Raji (cell line): ENCODE results near the gene AKT3.

Source experiments
- POLR2A ChIP-seq: IDR thresholded peaks from 2 replicates; pipeline ENCODE4 v1.6.1; 2011; ENCODE audit warnings: low read depth, low read length, control low read depth; ENCODE audit not compliant: insufficient read depth

AKT3 gene

DNA sequence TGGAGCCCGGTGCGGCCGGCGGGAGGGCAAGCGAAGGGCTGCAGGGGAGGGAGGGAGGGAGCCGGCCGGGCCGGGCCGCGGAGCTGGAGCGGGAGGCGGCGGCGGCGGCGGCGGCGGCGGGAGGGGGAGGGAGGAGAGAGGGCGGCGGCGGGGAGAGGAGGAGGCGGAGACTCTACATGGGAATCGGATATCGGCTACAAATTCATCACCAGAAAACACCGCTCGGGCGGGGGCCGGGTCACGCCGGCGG lies at the start of gene AKT3:
AKT3 (minus strand) TSS at position 42 of the 250 bp plus-strand sequence. CDS start 7,073 bp downstream, outside the sequence.
- TF ChIP-seq POLR2A, result no peak

DNA sequence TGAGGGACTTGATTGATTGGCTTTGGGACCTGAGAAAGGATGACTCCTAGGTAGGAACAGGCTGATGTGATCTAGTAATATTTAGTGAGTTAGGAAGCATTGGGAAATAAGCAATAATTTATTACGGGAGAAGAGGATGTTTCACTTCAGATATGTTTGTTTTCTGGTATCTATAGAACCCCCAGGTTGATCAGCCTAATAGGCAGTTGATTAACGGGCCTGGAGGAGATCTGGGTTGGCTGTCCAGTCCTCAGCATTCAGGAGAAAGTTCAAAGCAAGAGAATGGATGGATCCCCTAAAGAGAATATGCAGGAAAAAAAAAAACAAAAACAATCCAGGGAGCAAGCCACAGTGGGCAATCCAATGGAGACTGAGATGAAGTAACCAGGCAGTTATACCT lies 48.2 kb upstream of the AKT3 start:
- TF ChIP-seq POLR2A, result no peak

DNA sequence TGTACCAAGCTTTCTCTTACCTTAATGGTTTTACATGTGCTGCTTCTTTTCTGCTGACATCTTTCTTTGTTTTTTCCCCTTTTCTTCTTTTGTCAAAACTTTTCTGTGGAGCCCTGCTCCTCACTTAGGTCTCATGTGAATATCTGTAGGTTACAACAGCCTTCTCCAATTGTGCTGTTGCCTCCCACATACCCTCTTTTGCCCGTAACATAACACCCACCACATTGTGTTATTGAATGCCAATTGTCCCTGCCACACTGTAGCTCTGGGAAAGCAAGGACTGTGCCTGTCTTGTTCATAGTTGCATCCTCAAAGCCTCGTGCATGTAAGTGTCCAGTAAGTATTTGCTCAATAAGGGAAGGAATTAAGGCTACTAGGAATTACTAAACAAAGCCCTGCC lies 46.3 kb upstream of the AKT3 start:
- no peak for TF ChIP-seq POLR2A

DNA sequence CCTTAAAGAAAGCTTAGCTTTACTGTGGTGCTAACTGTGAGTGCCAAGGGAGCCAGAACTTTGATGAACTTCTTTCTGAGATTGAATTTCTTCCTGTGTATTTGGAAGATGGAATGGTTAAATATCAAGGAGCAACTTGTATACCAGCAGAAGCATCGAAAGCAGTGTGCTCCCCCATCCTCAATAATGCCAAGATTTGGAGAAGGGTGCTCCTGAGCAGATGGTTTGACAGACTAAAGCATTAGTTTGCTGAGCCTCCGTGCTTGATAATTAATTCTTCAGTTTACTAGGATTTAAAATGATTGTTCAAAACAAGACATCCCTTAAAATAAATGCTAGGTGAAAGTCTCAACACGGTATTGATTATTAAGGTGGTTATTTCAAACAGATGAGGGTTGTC lies 42.4 kb upstream of the AKT3 start:
- no peak for TF ChIP-seq POLR2A

DNA sequence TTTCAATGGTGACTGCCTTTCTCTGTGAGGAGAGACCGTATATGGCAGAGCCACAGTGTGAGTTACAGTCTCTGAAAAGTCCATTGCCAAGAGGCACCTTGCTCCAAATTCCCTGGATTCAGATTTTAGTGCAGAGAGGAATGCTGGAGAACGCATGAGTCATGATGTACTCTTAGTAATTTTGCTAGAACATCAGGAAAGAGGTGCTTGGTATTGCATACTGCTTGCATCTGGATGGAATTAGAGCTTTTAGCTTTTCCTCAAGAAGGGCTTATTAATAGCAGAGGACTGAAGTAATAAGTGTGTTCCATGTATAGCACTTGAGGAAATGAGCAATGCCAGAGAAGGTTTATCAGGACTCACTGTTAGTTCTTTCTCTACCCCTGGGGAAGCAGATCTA lies 40.5 kb upstream of the AKT3 start:
- TF ChIP-seq POLR2A, result no peak

DNA sequence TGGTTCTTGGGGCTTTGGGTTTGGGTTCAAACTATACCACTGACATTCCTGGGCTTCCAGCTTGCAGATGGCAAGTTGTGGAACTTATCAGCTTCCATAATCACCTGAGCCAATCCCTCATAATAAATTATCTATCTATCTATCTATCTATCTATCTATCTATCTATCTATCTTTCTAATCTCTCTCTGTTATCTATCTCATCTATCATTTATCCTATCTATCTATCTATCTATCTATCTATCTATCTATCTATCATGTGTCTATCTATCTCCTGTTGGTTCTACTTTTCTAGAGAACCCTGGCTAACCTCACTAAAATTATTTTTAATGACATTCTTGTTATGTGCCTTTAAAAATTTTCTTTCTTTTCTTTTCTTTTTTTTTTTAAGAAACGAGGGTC lies 35.8 kb upstream of the AKT3 start:
- no peak for TF ChIP-seq POLR2A

DNA sequence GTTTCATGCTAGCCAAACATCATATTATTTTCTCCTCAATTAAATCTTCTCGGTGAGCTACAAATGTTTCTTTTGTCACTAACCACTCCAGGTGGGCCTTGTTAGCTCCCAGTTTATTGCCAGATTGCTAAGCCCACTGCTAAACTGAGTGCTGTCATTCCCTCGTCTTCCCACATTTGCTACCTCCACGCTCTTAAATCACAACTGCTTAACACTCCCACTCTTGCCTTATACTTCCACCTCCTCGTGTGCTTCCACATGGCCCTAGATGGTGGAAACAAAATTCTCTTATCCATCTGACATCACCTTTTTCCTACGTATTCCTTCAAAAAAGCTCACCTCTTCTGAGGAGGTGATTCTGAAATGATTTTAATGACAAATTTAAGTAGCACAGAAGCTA lies 34.6 kb upstream of the AKT3 start:
- TF ChIP-seq POLR2A, result no peak

DNA sequence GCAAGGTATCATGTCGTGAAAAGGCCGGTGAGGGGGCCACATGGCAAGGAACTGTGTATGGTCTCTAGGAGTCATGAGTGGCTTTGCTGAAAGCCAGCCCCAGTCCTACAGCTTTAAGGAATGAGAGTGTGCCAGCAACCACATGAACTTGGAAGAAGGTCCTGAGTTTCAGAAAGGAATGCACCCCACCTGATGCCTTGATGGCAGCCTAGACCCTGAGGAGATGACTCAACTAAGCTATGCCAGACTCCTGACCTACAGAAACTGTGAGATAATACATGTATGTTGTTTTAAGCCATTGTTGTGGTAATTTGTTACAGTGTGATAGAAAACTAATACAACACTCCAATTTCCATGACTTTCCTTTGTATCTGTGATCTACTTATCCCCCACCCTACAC lies 33.5 kb upstream of the AKT3 start:
- TF ChIP-seq POLR2A, result no peak

DNA sequence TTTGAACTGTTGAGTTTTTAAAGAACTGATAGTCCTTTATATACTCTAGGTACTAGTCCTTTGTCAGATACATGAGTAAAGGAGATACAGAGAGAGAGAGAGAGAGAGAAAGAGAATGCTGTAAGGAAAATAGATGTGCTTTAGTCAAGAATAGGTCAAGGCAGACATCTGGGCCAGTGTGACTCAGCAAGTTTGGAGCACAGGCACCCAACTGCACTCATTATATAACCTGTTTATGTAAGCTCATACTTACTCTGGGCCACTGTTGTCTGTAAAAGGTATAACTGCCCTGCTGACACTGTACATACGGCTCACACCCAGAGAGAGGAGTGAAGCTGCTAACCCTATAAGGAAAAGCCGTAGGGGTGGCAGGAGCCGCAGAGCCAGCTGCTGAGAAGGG lies 32.2 kb upstream of the AKT3 start:
- no peak for TF ChIP-seq POLR2A

DNA sequence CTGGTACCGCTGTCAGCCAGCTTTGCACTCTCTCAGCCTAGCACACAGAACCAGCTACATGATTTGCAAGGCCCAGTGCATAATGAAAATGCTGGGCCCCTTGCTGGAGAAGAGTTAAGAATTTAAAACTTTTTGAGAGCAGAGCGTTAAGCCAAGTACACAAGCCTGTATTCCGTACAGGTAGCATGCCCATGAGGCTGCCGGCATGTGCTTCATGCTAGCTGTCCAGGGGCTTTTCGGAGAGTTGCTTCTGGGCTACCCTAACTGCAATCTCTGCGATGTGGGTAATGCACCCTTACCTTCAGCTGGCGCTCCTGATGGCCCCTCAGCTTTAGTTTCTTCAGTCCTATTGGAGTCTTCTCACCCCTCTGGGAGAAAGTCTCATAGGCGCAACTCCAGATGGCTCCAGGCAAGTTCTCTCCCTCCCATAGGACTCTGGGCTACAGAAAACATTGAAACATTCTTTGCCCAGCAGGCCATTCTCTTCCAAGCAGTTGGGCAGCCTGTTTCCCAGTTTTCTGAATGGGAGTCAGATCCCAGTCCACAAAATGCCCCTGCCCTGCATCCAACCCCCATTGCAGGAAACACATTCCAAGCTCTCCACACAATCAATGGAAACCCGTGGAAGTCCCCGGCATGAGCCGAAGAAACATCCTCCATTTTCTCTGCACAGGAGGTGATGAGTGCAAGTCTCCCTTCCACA lies 5.7 kb upstream of the AKT3 start:
- TF ChIP-seq POLR2A, result no peak

DNA sequence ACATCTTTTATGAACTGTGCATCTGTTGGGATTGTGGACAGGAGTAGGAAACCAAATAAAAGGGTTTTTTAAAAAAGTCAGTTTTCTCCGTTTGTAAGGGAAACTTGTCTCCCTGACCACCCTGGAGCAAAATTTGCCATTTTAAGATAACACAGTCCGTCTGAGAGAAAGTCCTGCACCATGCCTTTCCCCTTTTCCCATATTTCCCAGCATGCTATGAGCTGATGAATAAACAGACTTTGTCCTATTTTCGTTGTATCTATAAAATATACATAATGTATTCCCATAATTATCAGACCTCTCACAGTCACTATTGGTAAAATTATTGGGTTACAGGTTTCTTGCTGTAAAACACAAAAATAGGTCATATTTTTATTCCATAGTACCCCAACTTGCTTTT lies 1.7 kb upstream of the AKT3 start:
- TF ChIP-seq POLR2A, result no peak

DNA sequence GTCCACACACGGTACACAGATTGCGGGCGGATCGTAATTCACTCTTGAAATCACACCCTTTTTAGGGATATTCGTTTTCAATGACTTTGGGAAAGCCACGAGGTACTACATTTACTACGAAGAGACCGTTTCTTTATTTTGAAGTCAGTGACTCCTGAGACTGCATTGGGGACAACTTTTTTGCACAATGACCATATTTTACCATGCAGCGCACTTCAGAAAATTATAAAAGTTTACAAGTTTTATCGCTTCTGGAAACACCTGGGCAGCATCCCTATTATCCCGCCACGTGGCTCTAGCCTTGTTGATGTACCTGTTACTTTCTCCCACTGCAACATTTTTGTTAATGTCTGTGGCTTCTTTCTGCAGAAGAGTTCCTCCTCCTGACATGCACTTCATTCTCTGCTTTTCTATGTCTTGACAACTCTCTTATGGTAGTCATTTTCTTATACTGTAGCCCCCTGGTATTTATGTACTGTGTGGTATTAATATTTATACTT lies 1.3 kb upstream of the AKT3 start:
- no peak for TF ChIP-seq POLR2A

DNA sequence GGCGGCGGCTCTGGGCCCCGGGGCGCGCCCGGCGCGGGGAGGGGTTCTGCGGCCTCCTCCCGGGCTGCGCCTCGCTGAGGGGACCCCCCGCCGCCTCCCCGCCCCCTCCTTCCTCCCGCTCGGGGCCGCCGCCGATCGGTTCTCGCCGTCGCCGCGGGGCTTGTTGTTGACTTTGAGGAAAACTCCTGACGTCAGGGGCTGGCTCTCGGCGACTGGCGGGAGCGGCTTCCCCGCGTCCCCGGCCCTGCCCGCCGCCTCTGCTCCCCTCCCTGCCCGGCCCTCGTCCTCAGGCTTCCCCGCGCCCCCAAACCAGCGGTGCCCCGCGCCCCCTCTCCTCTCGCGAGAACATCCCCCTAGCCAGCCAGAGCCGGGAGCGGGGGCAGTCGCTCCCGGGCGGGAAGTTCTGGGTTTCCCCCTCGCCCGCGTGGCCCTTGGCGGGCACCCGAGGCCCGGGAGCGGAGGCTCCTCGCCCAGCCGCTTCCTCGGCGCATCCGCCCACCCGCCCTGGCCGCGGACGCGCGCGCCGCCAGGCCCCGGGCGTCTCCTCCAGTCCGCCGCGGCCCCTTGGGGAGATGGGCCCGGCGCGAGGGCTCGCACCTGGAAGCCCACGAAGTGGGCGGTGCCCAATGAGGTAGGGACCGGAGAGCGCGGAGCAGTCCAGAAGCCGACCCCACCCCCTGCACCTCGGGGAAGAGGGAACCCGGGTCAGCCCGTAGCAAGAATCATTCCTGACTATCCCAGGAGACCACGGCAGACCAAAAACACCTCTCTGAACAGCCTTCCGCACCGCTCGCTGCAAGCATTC lies 611 bp upstream of the AKT3 start:
- TF ChIP-seq POLR2A, result no peak

DNA sequence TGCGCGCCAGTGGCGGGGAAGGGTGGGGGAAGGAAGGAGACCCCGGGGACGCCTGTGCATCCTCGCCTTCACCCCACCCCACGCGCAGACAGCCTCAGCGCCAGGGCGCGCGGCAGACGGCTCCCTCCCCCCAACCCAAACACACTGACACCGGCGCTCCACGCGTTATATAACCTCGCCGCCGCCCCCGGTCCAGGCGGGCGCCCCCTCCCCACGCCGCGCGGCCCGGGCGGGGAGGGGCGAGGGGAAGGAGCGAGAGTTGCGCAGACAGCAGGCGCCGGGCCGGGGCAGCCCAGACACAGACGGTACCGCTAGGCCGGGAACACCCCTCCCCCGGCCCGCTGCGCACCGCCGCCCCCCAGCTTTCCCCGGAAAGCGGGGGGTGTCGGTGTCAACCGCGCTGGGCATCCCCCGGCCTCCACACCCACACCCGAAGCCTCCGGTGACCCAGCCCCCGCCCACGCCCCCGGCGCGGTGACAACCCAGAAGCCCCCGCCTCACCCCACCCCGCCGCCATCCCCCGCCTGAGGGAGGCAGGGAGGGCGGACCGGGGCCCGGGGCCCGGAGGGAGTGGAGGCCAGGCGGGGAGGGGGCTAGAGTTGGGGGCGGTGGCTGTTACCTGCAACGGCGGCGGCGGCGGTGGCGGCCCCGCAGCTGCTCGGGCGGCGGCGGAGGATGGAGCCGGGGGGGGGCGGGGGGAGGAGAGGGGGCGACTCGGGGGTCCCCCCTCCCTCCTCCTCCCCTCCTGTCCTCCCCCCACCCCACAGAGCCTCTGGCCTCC lies 432 bp downstream of the AKT3 start:
- TF ChIP-seq POLR2A, result no peak

DNA sequence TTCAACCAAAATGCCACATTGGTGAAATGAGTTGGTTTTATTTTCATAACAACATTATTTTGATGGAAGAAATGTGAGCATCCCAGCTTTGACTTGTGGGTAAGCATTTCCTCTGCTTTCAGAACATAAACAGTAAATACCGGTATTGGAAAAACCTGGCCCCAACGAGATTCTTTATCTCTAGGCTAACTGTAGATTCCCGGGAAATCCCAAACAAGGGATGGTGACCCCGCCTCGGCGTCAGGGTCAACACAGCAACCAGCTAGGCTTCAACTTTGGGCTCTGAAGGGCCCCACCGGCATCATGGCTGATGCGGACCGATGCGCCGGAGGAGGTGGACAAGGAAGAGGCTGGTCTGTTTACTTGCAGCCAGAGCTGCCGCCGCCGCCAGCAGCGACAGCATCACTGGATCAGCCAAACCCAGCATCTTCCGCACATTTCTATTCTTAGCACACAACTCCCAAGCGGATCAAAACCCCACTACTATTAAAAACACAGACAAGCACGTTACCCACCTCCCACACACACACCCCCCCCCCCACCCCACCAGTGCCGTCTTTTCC lies 1.1 kb downstream of the AKT3 start:
- no peak for TF ChIP-seq POLR2A
